HepG2 (cell line): Measurements from ENCODE around the gene PSPH. TPM values are rescaled to one million over a fixed set of nuclear protein-coding genes. Genes with fewer than 3 reads are reported as not detected.

Source experiments
- AHR ChIP-seq: IDR thresholded peaks from 2 replicates; pipeline ENCODE4 v1.6.1; 2018; ENCODE audit warnings: missing genetic modification reagents, missing compliant biosample characterization
- ATF7-NPFF ChIP-seq: sonication (generic); formaldehyde crosslinking; IDR thresholded peaks from 2 replicates; pipeline ENCODE4 v1.8.1; 2023; ENCODE audit warnings: mild to moderate bottlenecking, low read depth, missing genetic modification reagents, moderate library complexity
- BORCS8-MEF2B ChIP-seq: sonication (generic); formaldehyde crosslinking; IDR thresholded peaks from 2 replicates; pipeline ENCODE4 v1.8.0; 2022; ENCODE audit warnings: mild to moderate bottlenecking, missing genetic modification reagents
- DMAP1 ChIP-seq: IDR thresholded peaks from 2 replicates; pipeline ENCODE4 v1.6.1; 2016
- ETV5 ChIP-seq: IDR thresholded peaks from 2 replicates; pipeline ENCODE4 v1.6.1; 2018; ENCODE audit warnings: missing biosample characterization, missing genetic modification reagents, inconsistent platforms, borderline replicate concordance
- HMG20A ChIP-seq: IDR thresholded peaks from 2 replicates; pipeline ENCODE4 v1.6.1; 2016; ENCODE audit warnings: borderline replicate concordance
- KDM6A ChIP-seq: IDR thresholded peaks from 2 replicates; pipeline ENCODE4 v1.6.1; 2016; ENCODE audit warnings: low read depth
- KLF15 ChIP-seq: sonication (generic); formaldehyde crosslinking; IDR thresholded peaks from 2 replicates; pipeline ENCODE4 v1.8.1; 2023; ENCODE audit warnings: borderline replicate concordance, mild to moderate bottlenecking, inconsistent platforms, missing genetic modification reagents, mixed read lengths
- MEF2D ChIP-seq: sonication (generic); formaldehyde crosslinking; IDR thresholded peaks from 2 replicates; pipeline ENCODE4 v1.5.1; 2020; ENCODE audit warnings: mild to moderate bottlenecking, missing genetic modification reagents
- NPAS2 ChIP-seq: sonication (generic); formaldehyde crosslinking; IDR thresholded peaks from 2 replicates; pipeline ENCODE4 v1.8.0; 2022; ENCODE audit warnings: mild to moderate bottlenecking, missing genetic modification reagents, borderline replicate concordance
- PRMT3 ChIP-seq: sonication (generic); formaldehyde crosslinking; IDR thresholded peaks from 2 replicates; pipeline ENCODE4 v1.8.1; 2022; ENCODE audit warnings: low read depth, mild to moderate bottlenecking, moderate library complexity, missing genetic modification reagents, borderline replicate concordance
- PTBP1 ChIP-seq: fragments of 200-400 bp; formaldehyde crosslinking; IDR thresholded peaks from 2 replicates; pipeline ENCODE4 v1.6.1; 2018; ENCODE audit warnings: low read length, low read depth; ENCODE audit not compliant: poor library complexity, severe bottlenecking
- RXRA ChIP-seq: sonication (generic); formaldehyde crosslinking; IDR thresholded peaks from 2 replicates; pipeline ENCODE4 v1.5.1; 2020; ENCODE audit warnings: missing genetic modification reagents
- SMAD1 ChIP-seq: sonication (generic); formaldehyde crosslinking; IDR thresholded peaks from 2 replicates; pipeline ENCODE4 v1.4.0; 2020; ENCODE audit warnings: missing genetic modification reagents, low read depth, mild to moderate bottlenecking, borderline replicate concordance
- ZBTB21 ChIP-seq: sonication (generic); formaldehyde crosslinking; IDR thresholded peaks from 2 replicates; pipeline ENCODE4 v1.4.0; 2020; ENCODE audit warnings: missing genetic modification reagents
- ZFY ChIP-seq: sonication (generic); formaldehyde crosslinking; IDR thresholded peaks from 2 replicates; pipeline ENCODE4 v1.4.0; 2020; ENCODE audit warnings: missing genetic modification reagents
- ZNF205 ChIP-seq: IDR thresholded peaks from 2 replicates; pipeline ENCODE4 v1.6.1; 2018; ENCODE audit warnings: missing biosample characterization, missing genetic modification reagents
- ZNF225 ChIP-seq: sonication (generic); formaldehyde crosslinking; IDR thresholded peaks from 2 replicates; pipeline ENCODE4 v1.4.0; 2020; ENCODE audit warnings: mild to moderate bottlenecking, missing genetic modification reagents
- ZNF430 ChIP-seq: sonication (generic); formaldehyde crosslinking; IDR thresholded peaks from 2 replicates; pipeline ENCODE4 v1.9.0; 2021; ENCODE audit warnings: mild to moderate bottlenecking, missing genetic modification reagents
- ZNF484 ChIP-seq: sonication (generic); formaldehyde crosslinking; IDR thresholded peaks from 2 replicates; pipeline ENCODE4 v1.5.1; 2020; ENCODE audit warnings: mild to moderate bottlenecking, low read depth, missing genetic modification reagents, borderline replicate concordance
- ZNF709 ChIP-seq: sonication (generic); formaldehyde crosslinking; IDR thresholded peaks from 2 replicates; pipeline ENCODE4 v1.5.0; 2020; ENCODE audit warnings: mild to moderate bottlenecking, missing genetic modification reagents
- ZNF768 ChIP-seq: sonication (generic); formaldehyde crosslinking; IDR thresholded peaks from 2 replicates; pipeline ENCODE4 v1.4.0; 2020; ENCODE audit warnings: missing genetic modification reagents
- ZSCAN20 ChIP-seq: sonication (generic); formaldehyde crosslinking; IDR thresholded peaks from 2 replicates; pipeline ENCODE4 v1.4.0; 2020; ENCODE audit warnings: missing genetic modification reagents, mild to moderate bottlenecking, borderline replicate concordance
- polyA plus RNA-seq, 8 experiments: library from polyadenylated mRNA; depleted of rRNA in 3 of 8; stranded (reverse) in 7 of 8; unstranded in 1 of 8; fragments of >200 nt; fragmentation: Illumina TruSeq in 4 of 8; extraction: Trizol in 4 of 8; gene quantifications; 2 replicates each; pipeline versions ENCODE4 v1.2.1 to v1.2.3, GENCODE V29; 2011 to 2016; ENCODE audit warnings: low read depth in 4 of 8, missing spikeins in 1 of 8, mixed read lengths in 1 of 8; ENCODE audit not compliant: insufficient read depth in 1 of 8
- total RNA-seq, 5 experiments: library from RNA; depleted of rRNA; stranded (reverse); fragments of >200 nt; fragmentation: Illumina TruSeq; extraction: Trizol; gene quantifications; 2 replicates each; pipeline ENCODE4 v1.2.3, GENCODE V29; 2016; ENCODE audit warnings: low read depth in 1 of 5
- TF ChIP-seq, protein P1 (sequence below): sonication (generic); formaldehyde crosslinking; IDR thresholded peaks from 2 replicates; pipeline ENCODE4 v1.4.0; 2020; ENCODE audit warnings: mild to moderate bottlenecking, missing genetic modification reagents
- TF ChIP-seq, protein P2 (sequence below): IDR thresholded peaks from 2 replicates; pipeline ENCODE4 v1.6.1; 2016; ENCODE audit warnings: missing genetic modification reagents, missing compliant biosample characterization
- TF ChIP-seq, protein P3 (sequence below): sonication (generic); formaldehyde crosslinking; IDR thresholded peaks from 2 replicates; pipeline ENCODE4 v1.4.0; 2020; ENCODE audit warnings: missing genetic modification reagents
- TF ChIP-seq, protein P4 (sequence below): sonication (generic); formaldehyde crosslinking; IDR thresholded peaks from 2 replicates; pipeline ENCODE4 v1.5.0; 2020; ENCODE audit warnings: mild to moderate bottlenecking, missing genetic modification reagents

Gene PSPH
- total and polyA plus RNA-seq, 2 of the 13 experiments (the other 11 are each of a cell fraction or from before 2014, with no cell fraction given): 85.5 to 124 TPM

DNA sequence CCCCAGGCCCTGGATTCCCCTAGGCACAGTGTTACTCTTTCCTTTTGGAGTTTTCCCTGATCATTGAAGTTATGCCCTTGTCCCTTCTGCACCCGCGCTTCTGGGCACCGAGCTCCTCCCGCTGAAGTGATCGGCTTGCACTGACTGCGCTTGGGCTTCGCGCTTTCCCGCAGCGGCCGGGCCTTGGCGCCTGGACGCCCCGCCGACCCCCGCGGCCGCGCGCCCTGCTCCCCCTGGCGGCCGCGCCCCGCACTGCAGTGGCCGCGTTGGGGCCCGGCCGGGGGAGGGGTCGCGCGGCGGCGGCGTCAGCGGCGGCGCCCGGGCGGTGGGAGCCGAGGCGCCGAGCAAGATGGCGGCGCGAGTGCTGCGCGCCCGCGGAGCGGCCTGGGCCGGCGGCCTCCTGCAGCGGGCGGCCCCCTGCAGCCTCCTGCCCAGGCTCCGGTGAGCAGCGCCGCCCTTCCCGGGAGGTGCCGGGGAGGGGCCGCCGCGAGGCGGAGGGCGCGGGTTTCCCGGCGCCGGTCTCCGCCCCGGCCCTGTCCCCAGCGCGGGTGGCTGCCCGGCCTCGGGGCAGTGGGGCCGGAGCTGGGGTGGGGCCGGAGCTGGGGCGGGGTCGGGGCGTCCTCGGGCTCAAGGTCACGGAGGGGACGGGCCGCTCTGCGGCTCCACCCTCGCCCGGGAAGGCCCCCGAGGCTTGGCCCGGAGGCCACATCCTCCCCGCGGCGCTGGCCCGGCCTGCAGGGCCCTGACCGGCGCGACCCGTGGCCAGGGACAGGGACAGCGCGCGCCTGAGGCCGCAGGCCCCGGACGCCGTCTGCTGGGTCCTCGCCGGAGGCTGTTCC lies 86.8 kb downstream of the PSPH start, which contains the start of gene NIPSNAP2 (continued):
- TF ChIP-seq, protein P1, sequence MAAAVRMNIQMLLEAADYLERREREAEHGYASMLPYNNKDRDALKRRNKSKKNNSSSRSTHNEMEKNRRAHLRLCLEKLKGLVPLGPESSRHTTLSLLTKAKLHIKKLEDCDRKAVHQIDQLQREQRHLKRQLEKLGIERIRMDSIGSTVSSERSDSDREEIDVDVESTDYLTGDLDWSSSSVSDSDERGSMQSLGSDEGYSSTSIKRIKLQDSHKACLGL (CRISPR knock-in tag): peak; percentile 52; the same call in 1 of the 2 replicates
- TF ChIP-seq ZBTB21 (CRISPR knock-in tag) (no peak), ZNF205 (CRISPR knock-in tag) (no peak), KDM6A (CRISPR knock-in tag) (no peak), ZNF484 (no peak), SMAD1 (no peak), NPAS2 (CRISPR knock-in tag) (no peak), PRMT3 (CRISPR knock-in tag) (peak; percentile 70; the same call in 1 of the 2 replicates), RXRA (CRISPR knock-in tag) (0 out of 2 replicates have a peak, but pooled peaks have one; percentile 47), ZSCAN20 (CRISPR knock-in tag) (peak; percentile 71; the same call in 1 of the 2 replicates), ETV5 (peak; percentile 27; the same call in 1 of the 2 replicates), ZNF430 (CRISPR knock-in tag) (peak; percentile 21), AHR (CRISPR knock-in tag) (peak; percentile 72; the same call in 1 of the 2 replicates), HMG20A (CRISPR knock-in tag) (0 out of 2 replicates have a peak, but pooled peaks have one; percentile 10), ZNF225 (CRISPR knock-in tag) (0 out of 2 replicates have a peak, but pooled peaks have one; percentile 5), ATF7-NPFF (CRISPR knock-in tag) (peak; percentile 31; the same call in 1 of the 2 replicates), ZFY (CRISPR knock-in tag) (peak; percentile 93), MEF2D (CRISPR knock-in tag) (no peak), PTBP1 (no peak), ZNF709 (peak; percentile 62; the same call in 1 of the 2 replicates), ZNF768 (CRISPR knock-in tag) (peak; percentile 66; the same call in 1 of the 2 replicates), BORCS8-MEF2B (CRISPR knock-in tag) (0 out of 2 replicates have a peak, but pooled peaks have one; percentile 75), DMAP1 (CRISPR knock-in tag) (0 out of 2 replicates have a peak, but pooled peaks have one; percentile 31), KLF15 (CRISPR knock-in tag) (no peak)
- TF ChIP-seq, protein P2, sequence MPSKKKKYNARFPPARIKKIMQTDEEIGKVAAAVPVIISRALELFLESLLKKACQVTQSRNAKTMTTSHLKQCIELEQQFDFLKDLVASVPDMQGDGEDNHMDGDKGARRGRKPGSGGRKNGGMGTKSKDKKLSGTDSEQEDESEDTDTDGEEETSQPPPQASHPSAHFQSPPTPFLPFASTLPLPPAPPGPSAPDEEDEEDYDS: peak; percentile 23; the same call in 1 of the 2 replicates
- TF ChIP-seq, protein P3, sequence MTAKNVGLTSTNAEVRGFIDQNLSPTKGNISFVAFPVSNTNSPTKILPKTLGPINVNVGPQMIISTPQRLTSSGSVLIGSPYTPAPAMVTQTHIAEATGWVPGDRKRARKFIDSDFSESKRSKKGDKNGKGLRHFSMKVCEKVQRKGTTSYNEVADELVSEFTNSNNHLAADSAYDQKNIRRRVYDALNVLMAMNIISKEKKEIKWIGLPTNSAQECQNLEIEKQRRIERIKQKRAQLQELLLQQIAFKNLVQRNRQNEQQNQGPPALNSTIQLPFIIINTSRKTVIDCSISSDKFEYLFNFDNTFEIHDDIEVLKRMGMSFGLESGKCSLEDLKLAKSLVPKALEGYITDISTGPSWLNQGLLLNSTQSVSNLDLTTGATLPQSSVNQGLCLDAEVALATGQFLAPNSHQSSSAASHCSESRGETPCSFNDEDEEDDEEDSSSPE (CRISPR knock-in tag): peak; percentile 66; the same call in 1 of the 2 replicates
- TF ChIP-seq, protein P4, sequence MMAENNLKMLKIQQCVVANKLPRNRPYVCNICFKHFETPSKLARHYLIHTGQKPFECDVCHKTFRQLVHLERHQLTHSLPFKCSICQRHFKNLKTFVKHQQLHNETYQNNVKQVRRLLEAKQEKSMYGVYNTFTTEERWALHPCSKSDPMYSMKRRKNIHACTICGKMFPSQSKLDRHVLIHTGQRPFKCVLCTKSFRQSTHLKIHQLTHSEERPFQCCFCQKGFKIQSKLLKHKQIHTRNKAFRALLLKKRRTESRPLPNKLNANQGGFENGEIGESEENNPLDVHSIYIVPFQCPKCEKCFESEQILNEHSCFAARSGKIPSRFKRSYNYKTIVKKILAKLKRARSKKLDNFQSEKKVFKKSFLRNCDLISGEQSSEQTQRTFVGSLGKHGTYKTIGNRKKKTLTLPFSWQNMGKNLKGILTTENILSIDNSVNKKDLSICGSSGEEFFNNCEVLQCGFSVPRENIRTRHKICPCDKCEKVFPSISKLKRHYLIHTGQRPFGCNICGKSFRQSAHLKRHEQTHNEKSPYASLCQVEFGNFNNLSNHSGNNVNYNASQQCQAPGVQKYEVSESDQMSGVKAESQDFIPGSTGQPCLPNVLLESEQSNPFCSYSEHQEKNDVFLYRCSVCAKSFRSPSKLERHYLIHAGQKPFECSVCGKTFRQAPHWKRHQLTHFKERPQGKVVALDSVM (CRISPR knock-in tag): peak; percentile 98
